ENCODE measurements around the gene GET4.
"Not testable (repeated sequence)": the region's sequence is repeated elsewhere in the genome, so short reads cannot be mapped to it uniquely, and the experiment has no call there.

The GET4 gene

DNA sequence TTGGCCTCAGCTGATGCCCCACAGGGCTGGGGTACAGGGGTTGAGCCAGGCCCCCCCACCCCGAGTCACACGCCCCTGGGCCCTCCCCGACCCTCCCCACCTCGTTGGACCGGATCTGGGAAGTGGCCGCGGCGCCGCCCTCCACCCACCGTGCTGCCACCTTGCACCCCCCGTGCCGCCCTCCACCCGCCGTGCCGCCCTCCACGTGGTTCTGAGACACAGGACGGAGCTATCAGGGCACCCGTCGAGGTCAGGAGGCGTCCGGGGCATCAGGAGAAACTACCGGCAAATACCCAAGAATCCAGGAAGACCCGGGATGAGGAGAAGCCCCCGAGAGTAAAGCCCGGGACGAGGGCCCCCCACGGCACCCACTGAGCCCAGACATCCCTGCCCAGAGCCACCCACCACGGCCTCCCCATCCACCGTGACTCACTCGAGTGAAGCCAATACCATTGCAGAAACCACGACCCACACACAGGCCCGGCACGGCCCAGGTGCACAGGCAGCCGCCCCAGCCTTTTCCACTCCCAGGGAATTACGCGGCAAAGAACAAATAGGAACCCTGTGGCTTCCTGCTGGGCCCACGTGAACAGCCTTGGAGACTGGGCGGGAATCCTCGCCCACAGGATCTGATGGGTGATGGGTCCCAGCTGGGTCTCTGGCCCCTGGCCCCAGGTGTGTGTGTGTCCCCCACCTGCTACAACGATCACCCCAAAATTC lies 44.2 kb downstream of the GET4 start:
- no peak for DNase-seq
- TF ChIP-seq GATA1 (IDR thresholded peaks at IDR 0.05; ENCODE audit: low read depth, low read length) (no peak), POLR2A (IDR thresholded peaks at IDR 0.05; ENCODE audit: low read length) (no peak)

DNA sequence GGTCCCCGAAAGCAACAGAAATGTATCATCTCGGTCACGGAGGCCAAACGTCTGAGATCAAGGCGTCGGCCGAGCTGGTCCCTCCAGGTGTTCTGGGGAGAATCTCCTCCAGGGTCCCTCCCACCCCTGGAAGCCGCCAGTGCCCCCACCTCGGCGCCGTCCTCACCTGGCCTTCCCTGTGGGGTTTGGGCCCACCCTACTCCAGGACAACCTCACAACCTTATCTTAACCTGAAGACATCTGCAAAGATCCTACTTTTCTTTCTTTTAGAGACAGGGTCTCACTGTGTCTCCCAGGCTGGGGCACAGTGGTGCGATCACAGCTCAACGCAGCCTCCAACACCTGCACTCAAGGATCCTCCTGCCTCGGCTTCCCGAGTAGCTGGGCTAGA lies 44.7 kb downstream of the GET4 start:
- TF ChIP-seq POLR2A (IDR thresholded peaks at IDR 0.05; ENCODE audit: low read length) (no peak), GATA1 (IDR thresholded peaks at IDR 0.05; ENCODE audit: low read depth, low read length) (no peak)
- no peak for DNase-seq

DNA sequence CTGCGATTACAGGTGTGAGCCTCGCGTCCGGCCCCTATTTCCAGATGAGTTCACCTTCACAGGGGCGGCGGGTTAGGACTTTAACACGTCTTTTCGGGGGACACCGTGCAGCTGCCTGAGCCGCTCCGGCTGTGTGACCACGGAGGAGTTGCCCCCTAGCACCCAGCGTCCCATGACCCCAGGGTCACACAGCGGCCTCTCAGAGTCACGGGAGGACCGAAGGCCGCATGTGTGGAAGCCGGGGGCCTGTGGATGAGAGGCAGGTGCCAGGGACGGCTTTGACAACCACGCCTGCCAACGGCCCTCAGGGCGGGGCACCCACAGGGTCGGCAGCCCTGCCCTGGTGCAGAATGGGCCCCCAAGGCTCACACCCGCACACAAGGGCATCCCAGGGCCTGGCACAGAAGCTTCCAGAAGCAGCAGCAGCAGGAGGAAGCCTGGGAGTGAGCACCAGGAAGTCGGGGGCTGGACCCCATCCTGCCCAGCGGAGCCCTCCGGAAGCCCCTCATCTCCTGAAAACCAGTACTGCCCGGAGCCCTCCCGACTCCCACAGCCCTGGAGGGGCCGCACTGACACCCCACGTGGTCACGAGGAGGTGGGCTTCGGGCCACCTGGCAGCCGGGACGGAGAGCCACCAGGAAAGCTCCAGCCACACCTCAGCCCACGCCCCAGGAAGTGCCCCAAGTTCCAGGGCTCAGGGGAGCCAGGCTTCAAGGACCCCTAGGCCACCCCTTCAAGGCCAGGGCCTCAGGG lies 45.4 kb downstream of the GET4 start:
- no peak for DNase-seq
- no peak for TF ChIP-seq GATA1 (IDR thresholded peaks at IDR 0.05; ENCODE audit: low read depth, low read length)
- TF ChIP-seq POLR2A (IDR thresholded peaks at IDR 0.05; ENCODE audit: low read length), result no peak

DNA sequence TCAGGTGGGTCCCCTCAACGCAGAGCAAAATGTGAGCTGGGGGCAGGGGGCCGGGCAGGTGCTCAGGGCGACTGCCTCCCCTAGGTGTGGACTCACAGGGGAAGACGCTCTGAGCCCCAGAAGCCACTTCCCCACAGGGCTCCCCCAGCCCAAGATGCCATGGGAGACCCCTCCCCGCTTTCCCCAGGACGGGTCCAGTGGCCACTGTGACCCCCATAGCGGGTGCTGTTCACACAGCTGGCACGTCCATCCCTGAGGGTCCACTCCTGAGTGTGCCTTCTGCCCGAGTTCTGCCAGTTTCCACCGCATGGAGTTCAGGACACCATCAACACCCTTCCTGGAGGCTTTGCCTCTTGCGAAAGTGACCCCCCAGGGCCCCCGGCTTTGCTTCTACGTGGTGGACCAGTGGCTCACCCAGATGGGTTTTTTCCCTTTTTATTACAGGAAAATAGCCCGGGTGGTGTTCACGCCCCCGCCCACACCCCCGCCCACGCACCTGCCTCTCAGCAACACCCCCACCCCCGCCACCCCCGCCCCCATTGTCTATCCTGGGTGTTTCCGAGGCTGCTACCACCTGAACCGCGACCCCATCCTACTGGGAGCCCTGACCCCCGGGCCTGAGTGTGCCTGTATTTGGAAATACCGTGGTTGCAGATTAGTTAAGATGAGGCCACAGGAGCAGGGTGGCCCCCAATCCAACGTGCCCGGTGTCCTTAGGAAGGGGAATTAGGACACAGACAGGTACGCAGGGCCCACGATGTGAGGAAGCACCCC lies 46.2 kb downstream of the GET4 start:
- DNase-seq, result no peak
- TF ChIP-seq POLR2A (IDR thresholded peaks at IDR 0.05; ENCODE audit: low read length), result no peak

DNA sequence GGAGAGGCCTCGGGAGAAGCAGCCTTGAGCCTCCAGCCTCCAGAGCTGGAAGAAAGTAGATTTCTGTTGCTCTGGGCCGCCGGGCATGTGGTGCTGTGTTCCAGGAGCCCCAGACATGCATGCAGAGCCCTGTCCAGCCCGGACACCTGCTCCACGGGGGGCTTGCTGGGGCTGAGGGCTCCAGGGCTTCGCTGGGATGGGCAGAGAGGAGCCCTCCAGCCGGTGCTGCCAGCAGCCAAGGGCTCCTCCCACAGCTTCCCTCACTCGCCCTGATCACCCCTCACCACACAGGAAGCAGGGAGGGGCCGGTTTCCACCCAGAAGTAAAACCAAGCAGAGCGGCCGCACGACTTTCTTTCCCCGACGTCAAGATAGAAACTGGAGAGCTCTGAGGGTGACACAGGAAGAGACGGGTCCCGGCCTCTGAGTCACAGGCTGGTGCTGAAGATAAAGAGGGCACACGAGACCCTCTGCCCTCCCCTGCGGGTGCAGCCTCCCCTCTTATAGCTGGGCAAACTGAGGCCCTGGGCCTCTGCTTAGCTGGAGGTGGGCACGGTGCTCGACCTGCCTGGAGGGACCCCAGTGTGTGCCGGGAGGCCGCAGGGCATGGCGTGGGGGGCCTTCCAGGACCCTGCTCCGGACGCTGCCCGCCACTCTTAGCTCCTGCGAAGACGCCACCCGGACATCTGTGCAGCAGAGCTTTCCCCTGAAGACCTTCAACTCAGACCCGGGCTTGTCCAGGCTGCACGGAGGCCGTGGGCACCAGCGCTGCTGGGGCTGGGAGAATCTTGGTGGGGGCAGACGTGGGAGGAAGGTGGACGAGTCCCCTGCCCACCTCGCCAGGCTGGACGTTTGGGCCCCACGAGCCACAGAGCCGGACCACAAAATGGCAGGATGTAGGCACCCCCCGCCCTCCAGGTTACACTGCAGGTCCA lies 47.0 kb downstream of the GET4 start:
- DNase-seq, result peak in 1 of 2 experiments; percentile 31
- TF ChIP-seq POLR2A (IDR thresholded peaks at IDR 0.05; ENCODE audit: low read length) (peak; percentile 60), GATA1 (IDR thresholded peaks at IDR 0.05; ENCODE audit: low read depth, low read length) (no peak)

DNA sequence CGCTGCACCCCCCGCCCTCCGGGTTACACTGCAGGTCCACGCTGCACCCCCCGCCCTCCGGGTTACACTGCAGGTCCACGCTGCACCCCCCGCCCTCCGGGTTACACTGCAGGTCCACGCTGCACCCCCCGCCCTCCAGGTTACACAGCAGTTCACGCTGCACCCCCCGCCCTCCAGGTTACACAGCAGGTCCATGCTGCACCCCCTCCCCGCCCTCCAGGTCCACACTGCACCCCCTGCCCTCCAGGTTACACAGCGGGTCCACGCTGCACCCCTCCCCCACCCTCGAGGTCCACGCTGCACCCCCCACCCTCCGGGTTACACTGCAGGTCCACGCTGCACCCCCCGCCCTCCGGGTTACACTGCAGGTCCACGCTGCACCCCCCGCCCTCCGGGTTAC lies 47.7 kb downstream of the GET4 start:
- not testable (repeated sequence) for DNase-seq

DNA sequence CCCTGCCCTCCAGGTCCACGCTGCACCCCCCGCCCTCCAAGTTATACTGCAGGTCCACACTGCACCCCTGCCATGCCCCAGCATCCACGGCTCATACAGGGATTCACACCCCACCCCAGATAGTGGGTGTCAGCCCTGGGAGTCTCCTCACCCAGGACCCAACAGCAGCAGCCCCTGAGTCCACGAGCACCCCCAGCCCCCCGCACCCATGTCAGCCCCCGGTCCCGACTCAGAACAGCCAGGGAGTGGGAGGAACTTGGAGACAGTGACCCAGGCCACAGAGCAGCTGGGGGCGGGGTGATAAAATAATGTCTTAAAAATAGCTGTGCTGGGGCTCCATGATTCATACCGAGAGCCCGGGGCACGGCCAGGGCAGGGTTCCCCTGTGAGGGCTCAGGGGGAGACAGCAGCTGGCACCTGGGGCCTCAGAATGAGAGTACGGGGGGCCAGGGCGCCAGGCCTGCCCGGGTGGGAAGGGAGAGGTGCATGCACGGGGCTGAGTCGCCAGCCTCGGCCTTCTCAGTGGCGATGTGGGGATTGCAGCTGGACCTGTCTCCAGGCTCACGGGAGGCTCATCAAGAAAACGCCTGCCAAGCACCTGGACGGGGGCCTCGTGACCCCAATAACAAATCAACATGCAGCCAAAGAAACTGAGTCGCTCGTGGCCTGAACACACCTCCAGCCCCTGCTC lies 48.3 kb downstream of the GET4 start:
- no peak for TF ChIP-seq GATA1 (IDR thresholded peaks at IDR 0.05; ENCODE audit: low read depth, low read length)
- no peak for TF ChIP-seq POLR2A (IDR thresholded peaks at IDR 0.05; ENCODE audit: low read length)
- no peak for DNase-seq

DNA sequence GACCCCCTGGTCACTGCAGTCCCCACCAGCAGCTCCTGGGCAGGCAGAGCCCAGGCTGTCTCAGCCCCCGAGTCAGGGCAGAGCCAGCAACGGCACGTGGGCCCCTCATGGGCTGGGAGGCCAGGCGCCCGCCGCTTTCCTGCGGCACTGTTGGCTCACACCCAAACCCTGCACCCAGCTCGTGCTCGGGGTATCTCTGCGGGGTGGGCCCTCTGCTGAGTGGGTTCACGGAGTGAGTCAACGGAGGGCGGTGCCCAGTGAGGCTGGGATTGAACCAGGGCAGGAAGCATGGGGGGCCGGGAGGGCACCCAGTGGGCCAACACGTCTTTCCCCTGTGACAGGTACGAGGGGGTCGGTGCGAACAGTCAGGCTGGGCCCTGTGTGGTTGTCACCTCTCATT lies 49.2 kb downstream of the GET4 start:
- TF ChIP-seq POLR2A (IDR thresholded peaks at IDR 0.05; ENCODE audit: low read length), result no peak
- TF ChIP-seq GATA1 (IDR thresholded peaks at IDR 0.05; ENCODE audit: low read depth, low read length), result no peak
- no peak for DNase-seq

DNA sequence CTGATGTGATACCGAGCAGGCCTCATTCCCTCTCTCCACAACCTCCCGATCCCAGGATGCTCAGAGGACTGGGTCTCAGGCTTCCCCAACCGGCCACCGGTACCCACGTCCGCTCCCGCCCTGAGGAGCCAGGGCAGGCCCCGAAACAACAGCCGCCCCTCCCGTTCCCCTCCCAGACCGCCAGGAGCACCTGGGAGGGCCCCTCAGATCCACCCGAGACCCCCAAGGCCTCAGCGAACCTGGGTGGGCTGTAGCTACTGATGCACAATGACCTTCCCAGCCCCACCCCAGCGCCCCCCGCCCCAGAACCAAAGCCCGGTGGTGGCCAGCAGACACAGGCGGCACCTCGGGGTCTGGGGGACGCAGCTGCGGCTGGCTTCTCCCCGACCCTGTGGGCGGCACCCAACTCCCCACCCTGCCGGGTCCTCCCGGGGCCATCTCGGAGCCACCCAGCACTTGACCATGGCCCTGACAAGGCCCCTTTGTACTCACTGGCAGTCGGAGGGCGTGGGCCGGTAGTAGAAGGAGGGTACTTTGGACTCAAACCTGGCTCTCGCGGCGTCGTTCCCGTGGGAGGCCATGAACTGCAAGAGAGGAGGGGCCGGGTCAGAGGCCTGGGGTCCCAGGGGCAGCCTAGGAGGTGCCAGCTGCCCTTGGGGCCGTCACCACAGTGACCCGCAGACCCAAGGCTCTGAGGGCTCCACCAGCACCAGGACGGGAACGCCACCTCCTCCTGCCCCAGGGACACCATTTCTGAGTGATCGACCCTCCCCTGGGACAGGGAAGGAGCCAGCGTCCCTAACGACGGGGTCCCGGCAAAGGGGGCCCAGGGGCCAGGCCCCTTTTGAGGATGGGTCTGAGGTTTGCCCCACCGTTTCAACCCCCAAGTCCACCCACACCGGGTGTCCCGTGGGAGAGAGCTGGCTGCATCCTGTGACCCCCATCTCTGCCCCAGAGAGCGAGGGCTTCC lies 50.0 kb downstream of the GET4 start:
- TF ChIP-seq POLR2A (IDR thresholded peaks at IDR 0.05; ENCODE audit: low read length), result no peak
- no peak for TF ChIP-seq GATA1 (IDR thresholded peaks at IDR 0.05; ENCODE audit: low read depth, low read length)
- no peak for DNase-seq

DNA sequence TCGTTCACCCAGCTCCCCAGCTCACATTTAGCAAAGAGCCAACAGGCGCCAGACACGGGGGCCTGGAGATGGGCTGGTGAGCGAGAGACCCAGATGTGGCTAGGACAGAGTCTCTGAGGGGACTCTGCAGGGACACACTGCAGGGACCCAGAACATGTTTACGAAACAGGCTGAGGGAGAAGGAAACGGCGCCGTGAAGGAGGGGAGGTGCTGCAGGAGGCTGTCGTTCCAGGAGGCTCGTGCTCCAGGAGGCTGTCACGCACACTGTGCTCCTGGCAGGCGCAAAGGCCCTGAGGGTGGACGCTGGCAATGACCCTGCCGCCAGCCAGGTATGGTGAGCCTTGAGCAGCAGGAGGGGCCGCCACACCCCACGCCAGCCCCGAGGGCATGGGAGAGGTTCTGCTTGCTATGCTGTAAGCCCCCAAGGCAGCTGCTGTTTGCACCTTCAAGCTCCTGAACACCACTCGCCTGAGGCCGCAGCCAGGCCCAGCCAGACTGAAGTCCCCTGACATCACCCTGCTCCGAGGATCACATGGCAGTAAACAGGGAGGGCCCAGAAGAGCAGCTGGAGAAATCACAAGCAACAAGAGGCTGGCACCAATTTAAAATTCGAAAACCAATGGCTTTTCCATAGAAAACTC lies 50.8 kb downstream of the GET4 start:
- no peak for DNase-seq

DNA sequence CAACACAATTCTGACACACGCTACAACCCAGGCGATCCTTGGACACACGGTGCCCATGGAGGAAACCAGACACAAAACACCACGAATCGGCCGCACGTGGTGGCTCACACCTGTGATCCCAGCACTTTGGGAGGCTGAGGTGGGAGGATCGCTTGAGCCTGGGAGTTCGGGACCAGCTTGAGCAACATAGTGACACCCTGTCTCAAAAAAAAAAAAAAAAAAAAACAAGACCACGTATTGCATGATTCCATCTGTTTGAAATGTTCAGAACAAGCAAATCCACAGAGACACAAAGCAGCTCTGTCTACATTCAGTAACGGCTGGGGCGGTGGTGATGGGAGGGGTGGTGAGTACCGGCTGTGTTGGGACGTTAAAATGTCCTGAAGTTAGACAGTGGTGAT lies 53.0 kb downstream of the GET4 start:
- no peak for DNase-seq
- TF ChIP-seq GATA1 (IDR thresholded peaks at IDR 0.05; ENCODE audit: low read depth, low read length) (no peak), POLR2A (IDR thresholded peaks at IDR 0.05; ENCODE audit: low read length) (no peak)

More for the DNA sequence above, 50.8 kb downstream of the GET4 start:
- TF ChIP-seq GATA1 (IDR thresholded peaks at IDR 0.05; ENCODE audit: low read depth, low read length) (no peak), POLR2A (IDR thresholded peaks at IDR 0.05; ENCODE audit: low read length) (no peak)

Data from erythroblast (primary cell).